LNCaP clone FGC (cell line): ENCODE data around the gene PANK4.
"Not testable (repeated sequence)": the region's sequence is repeated elsewhere in the genome, so short reads cannot be mapped to it uniquely, and the experiment has no call there.

Source experiments
- DNase-seq: peaks from one replicate; pipeline ENCODE4 v3.0.0-alpha.2; 2011; ENCODE audit warnings: low read depth
- H3K4me3 ChIP-seq: 2 replicates; pipeline ENCODE4 v1.5.1; 2011; ENCODE audit warnings: mild to moderate bottlenecking, low read depth, low read length, control low read depth
- CTCF ChIP-seq: IDR thresholded peaks from 2 replicates; pipeline ENCODE4 v1.5.1; 2012; ENCODE audit warnings: mild to moderate bottlenecking; ENCODE audit not compliant: control insufficient read depth, insufficient read depth; ENCODE audit errors: extremely low read depth

The PANK4 gene

GRCh38 chr1:2525920-2526823, at the start of gene PANK4:
Gene PANK4 (minus strand): TSS chr1:2526596. CDS start chr1:2526587, 9 bp downstream.
- peak; percentile 87 for DNase-seq
- no peak for TF ChIP-seq CTCF
- H3K4me3 ChIP-seq: peak within 1 kb of the TSS; percentile 98

GRCh38 chr1:2574350-2574749, 48.0 kb upstream of the PANK4 start:
- TF ChIP-seq CTCF: no peak
- DNase-seq: no peak

GRCh38 chr1:2573250-2573920, 47.0 kb upstream of the PANK4 start:
- H3K4me3 ChIP-seq: no peak overlapping the region
- DNase-seq: no peak
- no peak for TF ChIP-seq CTCF

More at GRCh38 chr1:2574350-2574749, 48.0 kb upstream of the PANK4 start:
- H3K4me3 ChIP-seq: no peak overlapping the region

- no peak overlapping the region for H3K4me3 ChIP-seq
- no peak for TF ChIP-seq CTCF
- no peak for DNase-seq
Measured at GRCh38 chr1:2571348-2571747, 45.0 kb upstream of the PANK4 start.

GRCh38 chr1:2570332-2570731, 43.9 kb upstream of the PANK4 start:
- no peak overlapping the region for H3K4me3 ChIP-seq
- no peak for TF ChIP-seq CTCF
- no peak for DNase-seq

GRCh38 chr1:2569703-2570102, 43.3 kb upstream of the PANK4 start:
- DNase-seq, H3K4me3 ChIP-seq: not testable (repeated sequence)

- DNase-seq: no peak
- no peak overlapping the region for H3K4me3 ChIP-seq
- TF ChIP-seq CTCF: no peak
Measured at GRCh38 chr1:2569060-2569459, 42.7 kb upstream of the PANK4 start.

GRCh38 chr1:2568187-2568816, 41.9 kb upstream of the PANK4 start:
- H3K4me3 ChIP-seq, DNase-seq: not testable (repeated sequence)
